K562 (cell line): ENCODE data around the gene PLCD1. TPM values are rescaled to one million over a fixed set of nuclear protein-coding genes. Genes with fewer than 3 reads are reported as not detected.

Source experiments
- ATAC-seq: fragments of 200-7000 bp; cut with Tn5 transposase; 3 replicates; pipeline ENCODE4 v1.9.1; 2020; ENCODE audit warnings: moderate library complexity
- BruUV-seq: library from RNA; stranded (reverse); fragments of 400-500 nt; replicated peaks from 2 replicates; lab custom pipeline; 2021; lab: Mats Ljungman, UMichigan
- CTCF ChIA-PET: fragments of 300-600 bp; formaldehyde crosslinking; extraction: SDS; loops from one replicate; lab custom pipeline; 2021; ENCODE audit warnings: low intra/inter-chr PET ratio; lab: Yijun Ruan, JAX
- POLR2A ChIA-PET: fragments of 300-600, 350-650 bp; sonication (Branson Sonifier 250); formaldehyde crosslinking; extraction: SDS; loops from one replicate; lab custom pipeline; 2021; ENCODE audit warnings: antibody characterized with exemption, inconsistent platforms; lab: Yijun Ruan, JAX
- DNase-seq, 4 experiments: peaks; one replicate each; pipeline versions ENCODE4 v3.0.0 to v3.0.0-alpha.2; 2011 to 2018; ENCODE audit warnings: low spot score in 3 of 4, mixed read lengths in 3 of 4; ENCODE audit errors: extremely low read depth in 1 of 4
- FAIRE-seq: peaks from 2 replicates; lab custom pipeline; 2011; peaks lifted over from hg19 to GRCh38; lab: Jason Lieb, UNC
- H2AFZ ChIP-seq: 2 replicates; pipeline ENCODE4 v1.6.0; 2011; ENCODE audit warnings: low read depth, low read length, control low read depth, inconsistent platforms
- H3K27ac ChIP-seq: fragments of 200-600 bp; 3 replicates; pipeline ENCODE4 v1.8.0; 2011; ENCODE audit warnings: low read depth, mild to moderate bottlenecking, control low read depth, inconsistent platforms, low read length, moderate library complexity, mixed read lengths; ENCODE audit errors: extremely low read depth
- H3K27me3 ChIP-seq, 2 experiments: fragments of 300-600 bp in 1 of 2; 2 replicates in 1 of 2; 3 replicates in 1 of 2; pipeline versions ENCODE4 v1.6.0 to v1.8.0; 2011; ENCODE audit warnings: inconsistent platforms in 2 of 2, low read length in 2 of 2, mild to moderate bottlenecking in 1 of 2, mixed read lengths in 1 of 2, moderate library complexity in 1 of 2; ENCODE audit not compliant: control insufficient read depth in 2 of 2, insufficient read depth in 2 of 2
- H3K36me3 ChIP-seq: fragments of 300-600 bp; 3 replicates; pipeline ENCODE4 v1.8.0; 2011; ENCODE audit warnings: mild to moderate bottlenecking, low read length, inconsistent platforms; ENCODE audit not compliant: control insufficient read depth, insufficient read depth
- H3K4me1 ChIP-seq, 2 experiments: fragments of 200-600 bp in 1 of 2; replicated peaks in 1 of 2; 2 replicates in 1 of 2; 3 replicates in 1 of 2; pipeline versions ENCODE4 v1.5.1 to v1.8.0; 2011; ENCODE audit warnings: inconsistent platforms in 2 of 2, low read length in 2 of 2, mild to moderate bottlenecking in 1 of 2, mixed read lengths in 1 of 2, moderate library complexity in 1 of 2; ENCODE audit not compliant: control insufficient read depth in 2 of 2, insufficient read depth in 2 of 2
- H3K4me2 ChIP-seq: 2 replicates; pipeline ENCODE4 v1.6.1; 2011; ENCODE audit warnings: low read length, control low read depth, inconsistent platforms, mixed read lengths; ENCODE audit not compliant: insufficient read depth
- H3K4me3 ChIP-seq: fragments of 200-600 bp; sonication (generic), shearing (Covaris generic); 2 replicates; pipeline ENCODE4 v1.5.1; 2016; ENCODE audit warnings: control low read depth, inconsistent platforms
- H3K79me2 ChIP-seq: fragments of 200-600 bp; 3 replicates; pipeline ENCODE4 v1.8.0; 2011; ENCODE audit warnings: low read length, inconsistent platforms; ENCODE audit not compliant: control insufficient read depth, insufficient read depth
- H3K9ac ChIP-seq, 2 experiments: 2 replicates each; pipeline versions ENCODE4 v1.6.0 to v1.6.1; 2011; ENCODE audit warnings: low read depth in 2 of 2, low read length in 2 of 2, control low read depth in 1 of 2, inconsistent platforms in 1 of 2, mild to moderate bottlenecking in 1 of 2, mixed read lengths in 1 of 2; ENCODE audit not compliant: insufficient read depth in 1 of 2
- H3K9me1 ChIP-seq: one replicate; pipeline ENCODE4 v1.6.0; 2011; ENCODE audit warnings: inconsistent platforms, mild to moderate bottlenecking, low read length, moderate library complexity; ENCODE audit not compliant: control insufficient read depth, insufficient read depth
- H3K9me3 ChIP-seq: replicated peaks from 2 replicates; pipeline ENCODE4 v1.5.1; 2011; ENCODE audit warnings: low read depth, low read length, inconsistent platforms; ENCODE audit not compliant: control insufficient read depth, insufficient read depth
- H4K20me1 ChIP-seq: replicated peaks from 2 replicates; pipeline ENCODE4 v1.6.1; 2011; ENCODE audit warnings: low read length, inconsistent platforms, mixed read lengths; ENCODE audit not compliant: control insufficient read depth, insufficient read depth
- ASH1L ChIP-seq: fragments of 450-650 bp; IDR thresholded peaks from 2 replicates; pipeline ENCODE4 v1.6.1; 2018; ENCODE audit warnings: borderline replicate concordance, mild to moderate bottlenecking, low read depth; ENCODE audit not compliant: partially characterized antibody
- CBFA2T2 ChIP-seq: fragments of 450-650 bp; conservative IDR thresholded peaks from 2 replicates; pipeline ENCODE4 v1.6.1; 2017; ENCODE audit warnings: mild to moderate bottlenecking
- CBFA2T3 ChIP-seq: fragments of 450-650 bp; IDR thresholded peaks from 2 replicates; pipeline ENCODE4 v1.6.1; 2017
- WGBS: fragments of 100-300 bp; shearing (Covaris generic); methylation state at CpG from one replicate; pipeline ENCODE4 v1.1.6; 2016; ENCODE audit warnings: low coverage, mixed read lengths; ENCODE audit not compliant: insufficient coverage; ENCODE audit errors: missing lambda C conversion rate; 5-methylcytosine and 5-hydroxymethylcytosine counted together
- in situ Hi-C: fragments of 300-500 bp; cut with MboI; formaldehyde crosslinking; loops from 4 replicates; pipeline ENCODE4 v1.15.0; 2018; ENCODE audit warnings: inconsistent platforms, mixed read lengths
- intact Hi-C: fragments of 100-400 bp; cut with micrococcal nuclease; formaldehyde crosslinking; loops from 2 replicates; pipeline ENCODE4 v1.14.2; 2022
- polyA plus RNA-seq, 8 experiments: library from polyadenylated mRNA; depleted of rRNA in 4 of 8; stranded (reverse) in 5 of 8; unstranded in 3 of 8; fragments of >200 nt; fragmentation: Nextera tagmentation in 2 of 8; fragmentation: Illumina TruSeq in 1 of 8; extraction: Ambion mirVana in 2 of 8; extraction: Trizol in 1 of 8; gene quantifications; 2 replicates each; pipeline versions ENCODE4 v1.2.1 to v1.2.3, GENCODE V29; 2011 to 2014; ENCODE audit warnings: inconsistent platforms in 1 of 8, missing spikeins in 1 of 8
- total RNA-seq, 7 experiments: library from RNA; depleted of rRNA in 6 of 7; stranded (reverse); fragments of >200 nt in 6 of 7; fragmentation: Illumina TruSeq in 2 of 7; extraction: Trizol in 2 of 7; gene quantifications; 2 replicates each; pipeline versions ENCODE4 v1.2.1 to v1.2.3, GENCODE V29; 2011 to 2021; ENCODE audit warnings: low replicate concordance in 1 of 7
- TF ChIP-seq, protein P1 (sequence below): IDR thresholded peaks from 2 replicates; pipeline ENCODE4 v1.6.1; 2012; ENCODE audit warnings: low read depth, low read length, improper control_type of control experiment, borderline replicate concordance
- TF ChIP-seq, protein P2 (sequence below): fragments of 450-650 bp; IDR thresholded peaks from 2 replicates; pipeline ENCODE4 v1.6.1; 2016; ENCODE audit warnings: borderline replicate concordance

Gene PLCD1
- total and polyA plus RNA-seq, 9 of the 15 experiments (the other 6 are each of a cell fraction or from before 2014, with no cell fraction given): 5.4 to 209 (median 116) TPM

DNA sequence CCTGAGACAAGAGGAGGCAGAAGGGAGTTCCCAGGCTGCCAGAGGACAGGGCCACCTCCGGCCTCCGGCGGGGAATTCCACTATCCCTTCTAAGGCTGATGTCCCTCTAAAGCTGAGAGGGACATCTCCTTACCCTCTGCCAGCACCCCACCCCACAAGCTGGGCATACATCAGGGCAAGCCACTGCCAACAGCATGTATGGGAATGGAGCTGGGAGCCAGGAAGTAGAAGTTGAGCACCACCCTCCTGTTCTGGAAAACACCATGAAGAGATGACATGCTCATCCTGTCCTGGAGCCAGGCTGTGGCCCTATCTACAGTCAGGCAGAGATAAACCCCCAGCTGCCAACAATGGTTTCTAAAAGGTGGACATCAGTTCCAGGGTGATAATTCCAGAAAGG lies 7.1 kb downstream of the PLCD1 start:
- Histone ChIP-seq H2AFZ (no peak overlapping the region), H3K9me3 (no peaks in the 10 kb centered on the region), H3K27me3 (no peaks in the 10 kb centered on the region), H3K4me2 (no peak overlapping the region), H3K79me2 (peaks cover 35% of the 10 kb centered on the region), H3K27ac (no peak overlapping the region), H3K9ac (peak overlapping the region in 1 of 2 experiments; percentile 11; a peak in 1 of 4 replicates), H3K4me1 (peaks cover 62 to 65% of the 10 kb centered on the region in 2 experiments), H3K36me3 (peaks cover 7% of the 10 kb centered on the region; the same call in 1 of the 3 replicates), H3K4me3 (no peak overlapping the region), H4K20me1 (no peaks in the 10 kb centered on the region), H3K9me1 (peaks cover 4% of the 10 kb centered on the region)
- WGBS: 57% methylated on average over 3 of the region's 3 CpGs
- peak; percentile 44 for TF ChIP-seq CBFA2T3
- TF ChIP-seq CBFA2T2: peak; percentile 31; the same call in 1 of the 2 replicates
- no peak for TF ChIP-seq ASH1L
- ATAC-seq (no peak), FAIRE-seq (peak; percentile 15), DNase-seq (no peak)
- BruUV-seq: no TSS peak
- ChIA-PET CTCF (no interaction called here), POLR2A (interaction anchor here (0.7 kb wide), 1 partner anchor 9 kb away, joined by 3 read pairs; no protein-coding TSS in a partner anchor)
- in situ Hi-C loops (no loop called here), intact Hi-C loops (no loop called here)

DNA sequence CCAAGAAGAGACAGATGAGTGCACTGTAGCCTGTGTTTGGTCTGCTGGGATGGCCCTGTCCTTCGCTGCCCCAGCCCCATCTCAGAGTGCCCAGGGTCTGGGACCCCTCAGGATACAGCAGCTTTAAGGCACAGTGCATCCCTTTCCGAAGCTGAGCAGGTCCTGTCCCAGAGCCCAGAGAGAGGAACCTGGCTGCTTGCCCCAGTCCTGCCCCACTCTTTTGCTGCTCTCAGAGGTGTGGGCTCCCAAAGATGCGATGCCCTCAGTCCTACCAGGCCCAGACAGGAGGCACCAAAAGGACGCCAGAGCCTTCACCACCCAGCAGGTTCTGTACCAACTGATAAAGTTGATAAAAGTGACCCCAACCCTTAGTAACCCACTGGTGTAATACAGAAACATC lies 8.2 kb downstream of the PLCD1 start:
- H3K9ac ChIP-seq: peak overlapping the region in 1 of 2 experiments; percentile 13; a peak in 1 of 4 replicates
- H3K9me1 ChIP-seq: peaks cover 4% of the 10 kb centered on the region
- ATAC-seq (no peak), DNase-seq (no peak), FAIRE-seq (no peak)
- no peak overlapping the region for H3K27ac ChIP-seq
- peaks cover 46% of the 10 kb centered on the region for H3K79me2 ChIP-seq
- 91% methylated on average over 4 of the region's 4 CpGs for WGBS
- H3K27me3 ChIP-seq: no peaks in the 10 kb centered on the region
- H3K4me3 ChIP-seq: no peak overlapping the region
- H3K4me2 ChIP-seq: no peak overlapping the region
- in situ Hi-C loops: no loop called here
- intact Hi-C loops: no loop called here
- no peaks in the 10 kb centered on the region for H3K9me3 ChIP-seq
- H4K20me1 ChIP-seq: peaks cover 3% of the 10 kb centered on the region; the same call in 1 of the 2 replicates
- peaks cover 18% of the 10 kb centered on the region; the same call in 2 of the 3 replicates for H3K36me3 ChIP-seq
- no TSS peak for BruUV-seq
- POLR2A ChIA-PET: interaction anchor here (0.7 to 1.0 kb wide), 2 partner anchors 10 to 1106 kb away, joined by 4 to 5 read pairs; no protein-coding TSS in a partner anchor
- TF ChIP-seq, protein P1, sequence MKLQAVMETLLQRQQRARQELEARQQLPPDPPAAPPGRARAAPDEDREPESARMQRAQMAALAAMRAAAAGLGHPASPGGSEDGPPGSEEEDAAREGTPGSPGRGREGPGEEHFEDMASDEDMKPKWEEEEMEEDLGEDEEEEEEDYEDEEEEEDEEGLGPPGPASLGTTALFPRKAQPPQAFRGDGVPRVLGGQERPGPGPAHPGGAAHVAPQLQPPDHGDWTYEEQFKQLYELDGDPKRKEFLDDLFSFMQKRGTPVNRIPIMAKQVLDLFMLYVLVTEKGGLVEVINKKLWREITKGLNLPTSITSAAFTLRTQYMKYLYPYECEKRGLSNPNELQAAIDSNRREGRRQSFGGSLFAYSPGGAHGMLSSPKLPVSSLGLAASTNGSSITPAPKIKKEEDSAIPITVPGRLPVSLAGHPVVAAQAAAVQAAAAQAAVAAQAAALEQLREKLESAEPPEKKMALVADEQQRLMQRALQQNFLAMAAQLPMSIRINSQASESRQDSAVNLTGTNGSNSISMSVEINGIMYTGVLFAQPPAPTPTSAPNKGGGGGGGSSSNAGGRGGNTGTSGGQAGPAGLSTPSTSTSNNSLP: no peak
- TF ChIP-seq, protein P2, sequence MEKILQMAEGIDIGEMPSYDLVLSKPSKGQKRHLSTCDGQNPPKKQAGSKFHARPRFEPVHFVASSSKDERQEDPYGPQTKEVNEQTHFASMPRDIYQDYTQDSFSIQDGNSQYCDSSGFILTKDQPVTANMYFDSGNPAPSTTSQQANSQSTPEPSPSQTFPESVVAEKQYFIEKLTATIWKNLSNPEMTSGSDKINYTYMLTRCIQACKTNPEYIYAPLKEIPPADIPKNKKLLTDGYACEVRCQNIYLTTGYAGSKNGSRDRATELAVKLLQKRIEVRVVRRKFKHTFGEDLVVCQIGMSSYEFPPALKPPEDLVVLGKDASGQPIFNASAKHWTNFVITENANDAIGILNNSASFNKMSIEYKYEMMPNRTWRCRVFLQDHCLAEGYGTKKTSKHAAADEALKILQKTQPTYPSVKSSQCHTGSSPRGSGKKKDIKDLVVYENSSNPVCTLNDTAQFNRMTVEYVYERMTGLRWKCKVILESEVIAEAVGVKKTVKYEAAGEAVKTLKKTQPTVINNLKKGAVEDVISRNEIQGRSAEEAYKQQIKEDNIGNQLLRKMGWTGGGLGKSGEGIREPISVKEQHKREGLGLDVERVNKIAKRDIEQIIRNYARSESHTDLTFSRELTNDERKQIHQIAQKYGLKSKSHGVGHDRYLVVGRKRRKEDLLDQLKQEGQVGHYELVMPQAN: no peak
- no peak overlapping the region for H2AFZ ChIP-seq
- peaks cover 73 to 76% of the 10 kb centered on the region in 2 experiments for H3K4me1 ChIP-seq
- CTCF ChIA-PET: no interaction called here
